Stimulated activated CD4-positive, alpha-beta T cell treated with anti-CD3 and anti-CD28 coated beads, TNF-alpha, amount 100 ng/mL, for 48 hours (primary cell): ENCODE measurements around the gene BOLA2B.

Experiments used
- DNase-seq, 3 donors: peaks; one replicate each; pipeline ENCODE4 v3.0.0-alpha.2; 2020; ENCODE audit warnings: low read depth in 3 of 3

The BOLA2B gene

GRCh38 chr16:30143347-30143702 lies 50.1 kb downstream of the BOLA2B start:
- DNase-seq: no peak
